CD14-positive monocyte (primary cell): ENCODE measurements around the gene DENND10. TPM values are rescaled to one million over a fixed set of nuclear protein-coding genes. Genes with fewer than 3 reads are reported as not detected.

ENCODE experiments used
- DNase-seq, 3 donors: peaks; one replicate each; pipeline ENCODE4 v3.0.0-alpha.2; 2011 to 2022
- H2AFZ ChIP-seq: 2 replicates; pipeline ENCODE4 v1.6.0; 2012; ENCODE audit warnings: mild to moderate bottlenecking, low read depth, low read length, inconsistent platforms; ENCODE audit not compliant: insufficient read depth, poor library complexity, severe bottlenecking
- H3K27ac ChIP-seq, 2 donors: 1 replicate in 1 of 2; 2 replicates in 1 of 2; pipeline ENCODE4 v1.5.1; 2012 to 2013; ENCODE audit warnings: low read length in 2 of 2, control low read depth in 1 of 2, inconsistent platforms in 1 of 2, low read depth in 1 of 2, mild to moderate bottlenecking in 1 of 2
- H3K27me3 ChIP-seq, 2 donors: one replicate each; pipeline versions ENCODE4 v1.6.0 to v1.6.1; 2011 to 2013; ENCODE audit warnings: low read length in 2 of 2; ENCODE audit not compliant: control insufficient read depth in 2 of 2, insufficient read depth in 2 of 2
- H3K36me3 ChIP-seq, 2 donors: replicated peaks in 1 of 2; 1 replicate in 1 of 2; 2 replicates in 1 of 2; pipeline versions ENCODE4 v1.5.1 to v1.6.1; 2012 to 2013; ENCODE audit warnings: low read length in 2 of 2, control low read depth in 1 of 2, inconsistent platforms in 1 of 2, mild to moderate bottlenecking in 1 of 2; ENCODE audit not compliant: insufficient read depth in 2 of 2, control insufficient read depth in 1 of 2
- H3K4me1 ChIP-seq, 2 donors: 1 replicate in 1 of 2; 2 replicates in 1 of 2; pipeline versions ENCODE4 v1.5.1 to v1.6.1; 2012 to 2013; ENCODE audit warnings: low read length in 2 of 2, control low read depth in 1 of 2, inconsistent platforms in 1 of 2, mild to moderate bottlenecking in 1 of 2, moderate library complexity in 1 of 2; ENCODE audit not compliant: insufficient read depth in 2 of 2, control insufficient read depth in 1 of 2
- H3K4me2 ChIP-seq: replicated peaks from 2 replicates; pipeline ENCODE3; 2012; ENCODE audit warnings: low read length, moderate library complexity, mild to moderate bottlenecking; ENCODE audit not compliant: poor library complexity, severe bottlenecking; ENCODE audit errors: extremely low read depth
- H3K4me3 ChIP-seq, 3 experiments: fragments of 200-600 bp in 1 of 3; sonication (generic) in 1 of 3; replicated peaks in 1 of 3; 1 replicate in 2 of 3; 2 replicates in 1 of 3; pipeline ENCODE4 v1.5.1; 2011 to 2013; ENCODE audit warnings: low read length in 3 of 3, mild to moderate bottlenecking in 3 of 3, control low read depth in 2 of 3, low read depth in 2 of 3, inconsistent platforms in 1 of 3, moderate library complexity in 1 of 3
- H3K79me2 ChIP-seq: 2 replicates; pipeline ENCODE4 v1.6.0; 2012; ENCODE audit warnings: mild to moderate bottlenecking, control low read depth, inconsistent platforms, low read length, moderate library complexity; ENCODE audit not compliant: insufficient read depth
- H3K9ac ChIP-seq: 2 replicates; pipeline ENCODE4 v1.6.0; 2017; ENCODE audit warnings: low read length, mild to moderate bottlenecking; ENCODE audit not compliant: insufficient read depth, poor library complexity, severe bottlenecking
- H3K9me3 ChIP-seq, 2 donors: replicated peaks in 1 of 2; 1 replicate in 1 of 2; 2 replicates in 1 of 2; pipeline versions ENCODE4 v1.5.1 to v1.6.1; 2012 to 2013; ENCODE audit warnings: low read length in 2 of 2, control low read depth in 1 of 2; ENCODE audit not compliant: control insufficient read depth in 1 of 2, insufficient read depth in 1 of 2
- H4K20me1 ChIP-seq: 2 replicates; pipeline ENCODE4 v1.6.0; 2012; ENCODE audit warnings: mild to moderate bottlenecking, low read length, control low read depth, moderate library complexity; ENCODE audit not compliant: insufficient read depth
- H3K27ac Mint-ChIP-seq, 7 donors: one replicate each; pipeline ENCODE4 v1.8.0; 2020; ENCODE audit warnings: mild to moderate bottlenecking in 7 of 7, mixed read lengths in 7 of 7, moderate library complexity in 6 of 7, inconsistent platforms in 2 of 7
- H3K27me3 Mint-ChIP-seq, 3 donors: one replicate each; pipeline ENCODE4 v1.8.0; 2021 to 2022; ENCODE audit warnings: low read depth in 3 of 3, mild to moderate bottlenecking in 3 of 3, mixed read lengths in 3 of 3, moderate library complexity in 3 of 3, inconsistent platforms in 1 of 3
- H3K36me3 Mint-ChIP-seq, 2 donors: one replicate each; pipeline ENCODE4 v1.8.0; 2020; ENCODE audit warnings: mixed read lengths in 2 of 2, inconsistent platforms in 1 of 2, mild to moderate bottlenecking in 1 of 2
- H3K4me1 Mint-ChIP-seq: one replicate; pipeline ENCODE4 v1.8.0; 2020; ENCODE audit warnings: mild to moderate bottlenecking, mixed read lengths
- H3K4me3 Mint-ChIP-seq, 2 donors: one replicate each; pipeline ENCODE4 v1.8.0; 2020; ENCODE audit warnings: mild to moderate bottlenecking in 2 of 2, mixed read lengths in 2 of 2, moderate library complexity in 1 of 2
- H3K9me3 Mint-ChIP-seq, 7 donors: one replicate each; pipeline ENCODE4 v1.8.0; 2020 to 2022; ENCODE audit warnings: mixed read lengths in 7 of 7, mild to moderate bottlenecking in 6 of 7, moderate library complexity in 6 of 7, inconsistent platforms in 2 of 7
- CTCF ChIP-seq: fragments of 200-600 bp; IDR thresholded peaks from one replicate; pipeline ENCODE4 v1.8.0; 2022; ENCODE audit warnings: antibody characterized with exemption, mild to moderate bottlenecking
- WGBS: methylation state at CpG from one replicate; pipeline ENCODE4 v1.1.5; 2013; ENCODE audit warnings: missing lambda C conversion rate; ENCODE audit not compliant: insufficient coverage; 5-methylcytosine and 5-hydroxymethylcytosine counted together
- intact Hi-C, 2 donors: fragments of 100-400 bp; cut with micrococcal nuclease; formaldehyde crosslinking; loops; one replicate each; pipeline versions ENCODE4 v1.15.0 to v1.15.1; 2023
- polyA plus RNA-seq, 3 donors: library from polyadenylated mRNA; depleted of rRNA in 1 of 3; unstranded in 2 of 3; stranded (reverse) in 1 of 3; fragments of 300-500 nt in 2 of 3; fragments of >200 nt in 1 of 3; fragmentation: Illumina TruSeq in 2 of 3; gene quantifications; 1 replicate in 2 of 3; 2 replicates in 1 of 3; pipeline ENCODE4 v1.2.3, GENCODE V29; 2012 to 2021

Gene DENND10
- polyA plus RNA-seq, 3 donors = 129 to 188 (median 141) TPM

DNA sequence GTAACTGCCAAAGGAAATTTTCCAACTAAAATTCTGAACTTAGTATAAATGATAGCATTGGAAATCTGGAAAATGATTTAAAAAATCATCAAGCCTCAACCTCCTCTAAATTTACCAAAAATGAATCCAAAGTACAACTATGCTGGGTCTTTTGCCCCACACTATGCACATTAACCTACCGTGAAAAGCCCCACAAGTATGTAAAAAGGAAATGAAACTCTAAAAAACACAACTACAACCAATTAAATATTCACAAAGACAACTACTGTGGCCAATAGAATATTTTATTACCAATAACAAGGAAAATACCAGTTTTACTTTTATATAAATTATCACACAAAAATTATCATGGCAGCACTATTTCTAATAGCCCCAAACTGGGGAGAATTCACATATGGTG lies 42.6 kb upstream of the DENND10 start:
- Histone ChIP-seq H3K9me3 (no peaks in the 10 kb centered on the region), H3K4me2 (no peak overlapping the region), H3K27ac (peak overlapping the region in 1 of 2 donors; percentile 28), H3K27me3 (no peaks in the 10 kb centered on the region), H3K4me3 (no peak overlapping the region), H2AFZ (no peak overlapping the region), H3K36me3 (peaks cover 98 to 100% of the 10 kb centered on the region in 2 donors), H3K4me1 (no peaks in the 10 kb centered on the region), H3K9ac (no peak overlapping the region), H4K20me1 (peaks cover 99% of the 10 kb centered on the region), H3K79me2 (peaks cover 100% of the 10 kb centered on the region)
- intact Hi-C loops = no loop called here
- DNase-seq = no peak
- H3K9me3 Mint-ChIP-seq = no peaks in the 10 kb centered on the region
- H3K27ac Mint-ChIP-seq = peak overlapping the region in 3 of 7 donors; percentile 15 to 77 (median 18)
- no peak for TF ChIP-seq CTCF
- no peak overlapping the region for H3K4me3 Mint-ChIP-seq
- H3K4me1 Mint-ChIP-seq = peaks cover 4% of the 10 kb centered on the region
- no CpG with 5 or more reads among the region's 1 CpG for WGBS
- H3K27me3 Mint-ChIP-seq = no peaks in the 10 kb centered on the region
- H3K36me3 Mint-ChIP-seq = peaks cover 89 to 100% of the 10 kb centered on the region in 2 donors

GRCh38 chr10:119061926-119062325 lies 42.0 kb upstream of the DENND10 start:
- Histone ChIP-seq H3K27me3 (no peaks in the 10 kb centered on the region), H3K9me3 (no peaks in the 10 kb centered on the region), H3K9ac (no peak overlapping the region), H3K36me3 (peaks cover 97 to 100% of the 10 kb centered on the region in 2 donors), H3K79me2 (peaks cover 100% of the 10 kb centered on the region), H3K4me1 (no peaks in the 10 kb centered on the region), H4K20me1 (peaks cover 99% of the 10 kb centered on the region), H3K4me2 (no peak overlapping the region), H2AFZ (no peak overlapping the region), H3K4me3 (no peak overlapping the region), H3K27ac (no peak overlapping the region)
- no peak for DNase-seq
- Mint-ChIP-seq H3K4me1 (peaks cover 4% of the 10 kb centered on the region), H3K27ac (peak overlapping the region in 2 of 7 donors; percentile 6 to 28), H3K36me3 (peaks cover 87 to 100% of the 10 kb centered on the region in 2 donors), H3K27me3 (no peaks in the 10 kb centered on the region), H3K9me3 (no peaks in the 10 kb centered on the region), H3K4me3 (no peak overlapping the region)
- no peak for TF ChIP-seq CTCF
- no CpG with 5 or more reads among the region's 2 CpGs for WGBS
- intact Hi-C loops = no loop called here
